ENCODE data around the gene ID1.

ID1 gene

DNA sequence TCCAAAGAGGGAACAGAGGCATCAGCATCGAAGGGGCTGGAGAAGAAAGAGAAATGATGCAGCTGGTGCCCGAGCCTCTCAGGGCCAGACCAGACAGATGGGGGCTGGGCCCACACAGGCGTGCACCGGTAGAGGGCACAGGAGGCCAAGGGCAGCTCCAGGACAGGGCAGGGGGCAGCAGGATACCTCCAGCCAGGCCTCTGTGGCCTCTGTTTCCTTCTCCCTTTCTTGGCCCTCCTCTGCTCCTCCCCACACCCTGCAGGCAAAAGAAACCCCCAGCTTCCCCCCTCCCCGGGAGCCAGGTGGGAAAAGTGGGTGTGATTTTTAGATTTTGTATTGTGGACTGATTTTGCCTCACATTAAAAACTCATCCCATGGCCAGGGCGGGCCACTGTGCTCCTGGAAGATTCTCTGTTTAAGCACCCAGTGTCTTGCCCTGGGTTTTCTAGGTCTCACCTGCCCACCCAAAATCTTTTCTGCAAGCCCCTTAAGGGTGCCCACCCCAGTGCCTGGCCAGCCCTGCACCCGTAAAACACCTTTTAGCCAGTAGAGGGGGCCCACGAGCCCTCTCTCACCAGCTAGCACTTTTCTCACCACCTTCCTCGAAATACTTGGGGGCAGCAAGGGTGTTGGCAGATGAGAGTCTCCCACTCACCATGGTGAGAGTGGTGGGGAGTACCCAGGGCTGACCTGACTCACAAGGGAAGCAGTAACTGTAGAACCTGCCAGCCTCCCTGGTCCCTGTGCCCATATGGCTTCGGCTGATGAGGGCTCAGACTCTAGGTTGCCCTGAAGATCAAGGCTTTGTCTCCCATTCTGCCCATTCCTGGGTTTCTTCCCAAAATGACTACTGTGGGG is 35.7 kb upstream of the ID1 start:
- H3K4me3 ChIP-seq (ENCODE audit: low read depth, low read length) = no peak overlapping the region

DNA sequence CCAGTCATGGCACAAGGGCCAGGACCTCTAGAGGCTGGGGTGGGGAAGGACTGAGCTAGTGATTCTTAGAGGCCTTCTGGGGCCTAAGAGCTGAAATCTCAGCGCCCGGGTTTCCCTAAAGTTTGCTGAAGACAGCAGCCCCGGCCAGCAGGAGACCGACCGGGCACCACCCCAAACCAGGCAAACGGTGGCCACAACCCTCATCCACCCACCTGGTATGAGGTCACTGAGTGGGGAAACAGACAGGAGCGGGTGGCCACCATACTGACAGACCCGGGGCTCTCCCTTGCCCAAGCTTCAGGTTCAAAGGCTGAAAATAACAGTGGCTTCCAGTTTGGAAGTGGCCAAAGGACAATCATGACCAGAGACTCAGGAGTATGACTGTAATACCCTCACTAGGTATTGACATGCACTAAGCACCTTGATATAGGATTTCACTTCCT is 35.0 kb upstream of the ID1 start:
- TF ChIP-seq, protein P1, sequence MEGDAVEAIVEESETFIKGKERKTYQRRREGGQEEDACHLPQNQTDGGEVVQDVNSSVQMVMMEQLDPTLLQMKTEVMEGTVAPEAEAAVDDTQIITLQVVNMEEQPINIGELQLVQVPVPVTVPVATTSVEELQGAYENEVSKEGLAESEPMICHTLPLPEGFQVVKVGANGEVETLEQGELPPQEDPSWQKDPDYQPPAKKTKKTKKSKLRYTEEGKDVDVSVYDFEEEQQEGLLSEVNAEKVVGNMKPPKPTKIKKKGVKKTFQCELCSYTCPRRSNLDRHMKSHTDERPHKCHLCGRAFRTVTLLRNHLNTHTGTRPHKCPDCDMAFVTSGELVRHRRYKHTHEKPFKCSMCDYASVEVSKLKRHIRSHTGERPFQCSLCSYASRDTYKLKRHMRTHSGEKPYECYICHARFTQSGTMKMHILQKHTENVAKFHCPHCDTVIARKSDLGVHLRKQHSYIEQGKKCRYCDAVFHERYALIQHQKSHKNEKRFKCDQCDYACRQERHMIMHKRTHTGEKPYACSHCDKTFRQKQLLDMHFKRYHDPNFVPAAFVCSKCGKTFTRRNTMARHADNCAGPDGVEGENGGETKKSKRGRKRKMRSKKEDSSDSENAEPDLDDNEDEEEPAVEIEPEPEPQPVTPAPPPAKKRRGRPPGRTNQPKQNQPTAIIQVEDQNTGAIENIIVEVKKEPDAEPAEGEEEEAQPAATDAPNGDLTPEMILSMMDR (IDR thresholded peaks at IDR 0.05; ENCODE audit: borderline replicate concordance, insufficient read depth, low read depth, low read length) = no peak
- H3K4me3 ChIP-seq (ENCODE audit: low read depth, low read length) = no peak overlapping the region

More for the DNA sequence above, 35.7 kb upstream of the ID1 start:
- TF ChIP-seq, protein P1 (IDR thresholded peaks at IDR 0.05; ENCODE audit: borderline replicate concordance, insufficient read depth, low read depth, low read length) = peak; percentile 87

DNA sequence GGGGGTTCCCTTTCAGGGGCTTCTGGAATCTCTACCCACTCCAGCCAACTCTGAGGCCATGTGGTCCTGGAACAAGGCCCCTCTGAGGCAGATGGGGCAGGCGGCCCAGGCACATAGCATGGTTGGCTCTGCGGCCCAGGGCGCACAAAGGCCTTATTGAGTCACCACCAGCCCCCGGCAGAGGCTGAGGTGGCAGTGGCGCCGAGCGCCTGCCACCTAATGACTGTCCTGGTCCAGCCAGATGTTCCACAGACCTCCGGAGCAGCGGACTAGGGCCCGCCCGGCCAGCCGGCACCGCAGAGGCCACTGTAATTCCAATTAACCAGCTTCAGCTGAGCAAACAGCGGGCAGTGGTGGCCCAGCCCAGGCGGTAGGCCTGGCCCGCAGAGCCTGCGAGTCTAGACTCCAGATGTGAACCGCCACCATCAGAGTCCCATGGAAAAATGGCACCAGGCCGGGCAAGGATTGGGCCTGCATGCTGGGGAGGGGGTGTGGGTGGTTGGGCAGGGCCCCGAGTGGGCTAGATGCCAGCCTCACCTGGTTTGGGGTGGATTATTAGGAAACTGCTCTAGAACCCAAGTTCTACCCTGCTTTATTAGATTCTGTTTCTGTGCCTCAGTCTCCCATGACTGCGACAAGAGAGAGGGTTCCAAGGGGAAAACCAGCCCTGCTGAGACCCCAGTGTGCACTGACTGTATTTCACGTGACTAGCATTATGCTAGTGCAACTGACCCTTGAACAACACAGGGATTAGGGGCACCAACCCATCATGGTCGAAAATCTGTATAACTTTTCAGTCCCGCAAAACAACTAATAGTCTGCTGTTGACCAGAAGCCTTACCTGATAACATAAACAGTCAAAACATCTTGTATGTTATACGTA is 34.1 kb upstream of the ID1 start:
- TF ChIP-seq, protein P1 (IDR thresholded peaks at IDR 0.05; ENCODE audit: borderline replicate concordance, insufficient read depth, low read depth, low read length) = no peak
- no peak overlapping the region for H3K4me3 ChIP-seq (ENCODE audit: low read depth, low read length)

GRCh38 chr20:31572042-31572700 is 32.9 kb upstream of the ID1 start:
- peak overlapping the region; percentile 51 for H3K4me3 ChIP-seq (ENCODE audit: low read depth, low read length)
- TF ChIP-seq, protein P1 (IDR thresholded peaks at IDR 0.05; ENCODE audit: borderline replicate concordance, insufficient read depth, low read depth, low read length) = no peak

DNA sequence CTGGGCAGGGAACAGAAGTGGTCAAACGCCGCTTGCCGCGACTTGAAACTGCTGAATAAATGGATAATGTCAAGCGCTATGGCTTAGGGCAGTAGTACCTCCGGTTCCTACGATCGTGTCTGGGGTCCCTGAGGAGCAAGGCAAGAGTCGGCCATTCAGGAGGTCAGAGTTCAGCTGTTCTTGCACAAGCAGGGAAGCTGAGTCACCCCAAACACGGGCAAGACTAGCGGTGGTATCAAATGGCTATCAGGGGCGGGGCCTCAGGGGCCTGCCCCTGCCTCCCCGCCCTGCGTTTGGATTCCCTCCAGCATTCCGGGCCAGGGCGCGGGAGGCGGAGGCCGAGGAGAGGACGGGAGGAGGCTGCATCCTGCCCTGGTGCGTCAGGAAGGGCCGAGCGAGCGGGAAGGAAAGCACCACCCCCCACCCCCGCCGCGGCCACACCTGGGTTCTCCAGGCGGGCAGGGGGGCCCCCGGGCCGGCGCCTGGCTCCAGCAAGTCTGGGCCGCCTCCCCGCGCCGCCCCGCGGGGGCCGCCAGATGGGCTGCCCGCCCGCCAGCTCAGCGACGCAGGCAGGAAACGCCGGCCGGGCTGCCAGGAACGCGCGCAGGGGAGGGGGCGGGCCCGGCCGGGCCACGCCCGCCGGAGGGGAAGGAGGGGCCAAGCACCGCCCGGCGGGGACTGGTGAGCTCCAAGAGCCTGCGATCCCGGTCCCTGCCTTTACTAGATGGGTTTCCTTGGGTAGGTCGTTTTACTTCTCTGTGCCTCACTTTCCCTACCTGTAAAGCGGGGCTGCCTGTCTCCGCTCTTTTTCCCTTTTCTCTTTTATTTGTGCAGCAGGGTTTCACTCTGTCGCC is 32.2 kb upstream of the ID1 start:
- TF ChIP-seq, protein P1 (IDR thresholded peaks at IDR 0.05; ENCODE audit: borderline replicate concordance, insufficient read depth, low read depth, low read length) = no peak
- H3K4me3 ChIP-seq (ENCODE audit: low read depth, low read length) = peak overlapping the region; percentile 51

Measured in GM12875 (cell line).